ENCODE data around the gene GNG11.
A peak's percentile ranks its signal among the peaks of the same experiment; 100 is the strongest.

- TF ChIP-seq SIN3A (IDR thresholded peaks at IDR 0.05; ENCODE audit: borderline replicate concordance, insufficient read depth, low read depth, low read length), result no peak
- peak; percentile 81 for TF ChIP-seq CTCF (IDR thresholded peaks at IDR 0.05)
- TF ChIP-seq POLR2AphosphoS5 (IDR thresholded peaks at IDR 0.05; ENCODE audit: low read depth, low read length), result no peak
- TF ChIP-seq REST (IDR thresholded peaks at IDR 0.05; ENCODE audit: insufficient read depth in 1 of 2, low read depth in 2 of 2, low read length in 1 of 2), result no peak
- no peak for TF ChIP-seq TCF7L2 (IDR thresholded peaks at IDR 0.05; ENCODE audit: low read depth, low read length)
These were observed 18.6 kb upstream of the GNG11 start for GRCh38 chr7:93902777-93903423.
